HepG2 (cell line): ENCODE measurements around the gene ART3.

Source experiments
- CTCF ChIP-seq: sonication (generic); formaldehyde crosslinking; IDR thresholded peaks from 2 replicates; pipeline ENCODE4 v1.5.0; 2020; ENCODE audit warnings: mild to moderate bottlenecking, missing genetic modification reagents, moderate library complexity
- HDAC2 ChIP-seq: sonication (generic); formaldehyde crosslinking; IDR thresholded peaks from 2 replicates; pipeline ENCODE4 v1.4.0; 2020; ENCODE audit warnings: missing genetic modification reagents
- ZNF138 ChIP-seq: sonication (generic); formaldehyde crosslinking; IDR thresholded peaks from 2 replicates; pipeline ENCODE4 v1.5.0; 2020; ENCODE audit warnings: mild to moderate bottlenecking, low read depth, missing genetic modification reagents
- ZNF281 ChIP-seq: sonication (generic); formaldehyde crosslinking; IDR thresholded peaks from 2 replicates; pipeline ENCODE4 v1.4.0; 2020; ENCODE audit warnings: missing genetic modification reagents, borderline replicate concordance

GRCh38 chr4:76061982-76062381, 12.5 kb upstream of the ART3 start:
- TF ChIP-seq HDAC2 (CRISPR knock-in tag) (no peak), ZNF281 (CRISPR knock-in tag) (no peak), ZNF138 (no peak), CTCF (CRISPR knock-in tag) (no peak)
